GM19397 (cell line): Measurements from ENCODE around the gene AP3B1.

Experiments used
- ATAC-seq: cut with Tn5 transposase; IDR thresholded peaks from one replicate; pipeline ENCODE4 v1.9.1; 2021; ENCODE audit warnings: mild to moderate bottlenecking, moderate library complexity; ENCODE audit not compliant: unreplicated experiment

Gene AP3B1

DNA sequence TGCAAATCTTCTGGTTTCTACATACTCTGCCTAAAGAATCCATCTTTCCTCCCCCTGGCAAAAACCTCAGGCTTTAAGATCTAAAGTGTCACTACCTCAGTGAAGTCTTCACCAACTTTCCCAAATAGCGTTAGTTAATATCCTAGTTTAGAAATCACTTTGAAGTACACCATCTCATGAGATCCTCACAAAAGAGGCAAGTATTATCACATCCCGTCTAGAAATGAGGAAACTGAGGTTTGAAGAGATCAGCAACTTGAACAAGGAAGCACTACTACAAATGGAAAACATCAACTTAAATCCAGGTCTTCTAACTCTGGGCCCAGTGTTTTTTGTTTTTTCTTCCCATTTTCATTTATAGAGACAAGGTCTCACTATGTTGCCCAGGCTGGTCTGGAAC lies 4.6 kb downstream of the AP3B1 start:
- ATAC-seq, result no peak

DNA sequence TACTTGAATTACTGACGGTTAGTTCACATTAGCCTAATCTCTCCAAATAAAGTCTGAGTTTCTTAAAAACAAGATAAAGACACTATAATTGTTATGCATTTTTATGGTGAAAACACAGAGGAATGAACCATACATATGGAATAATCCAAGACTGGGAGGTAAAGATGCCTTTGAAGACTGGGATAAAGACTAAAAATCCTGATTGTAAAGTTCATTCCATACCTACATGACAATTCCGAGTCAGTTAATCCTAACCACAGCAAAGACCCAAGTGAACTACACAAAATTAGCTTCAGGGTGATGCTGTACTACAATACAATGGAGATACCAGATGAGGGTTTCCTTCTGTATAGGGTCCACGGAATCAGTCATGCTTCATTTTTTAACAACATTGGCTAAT lies 6.3 kb downstream of the AP3B1 start:
- no peak for ATAC-seq

- ATAC-seq, result no peak
Observed at GRCh38 chr5:78287833-78288232, 6.7 kb downstream of the AP3B1 start.

GRCh38 chr5:78287169-78287568 lies 7.3 kb downstream of the AP3B1 start:
- ATAC-seq, result no peak

- no peak for ATAC-seq
Observed at GRCh38 chr5:78286290-78286689, 8.2 kb downstream of the AP3B1 start.

GRCh38 chr5:78283802-78284201 lies 10.7 kb downstream of the AP3B1 start:
- no peak for ATAC-seq

DNA sequence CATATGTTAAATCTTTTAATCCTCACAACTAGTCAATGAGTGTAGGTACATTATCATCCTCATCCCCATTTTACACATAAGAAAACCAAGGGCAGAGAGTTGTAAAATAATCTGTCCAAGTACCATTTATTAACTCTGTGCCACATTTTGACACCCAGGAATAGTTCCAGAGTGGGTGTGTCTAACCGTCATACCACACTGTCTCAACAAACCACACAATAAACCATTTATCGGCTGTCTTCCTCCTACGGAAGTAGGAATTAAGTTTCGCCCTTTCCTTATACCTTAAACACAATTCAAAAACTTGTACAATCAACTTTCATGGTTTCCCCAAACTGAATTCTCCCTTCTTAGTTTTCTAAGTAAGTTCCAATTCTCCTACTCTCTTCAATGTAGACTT lies 11.4 kb downstream of the AP3B1 start:
- ATAC-seq, result no peak

DNA sequence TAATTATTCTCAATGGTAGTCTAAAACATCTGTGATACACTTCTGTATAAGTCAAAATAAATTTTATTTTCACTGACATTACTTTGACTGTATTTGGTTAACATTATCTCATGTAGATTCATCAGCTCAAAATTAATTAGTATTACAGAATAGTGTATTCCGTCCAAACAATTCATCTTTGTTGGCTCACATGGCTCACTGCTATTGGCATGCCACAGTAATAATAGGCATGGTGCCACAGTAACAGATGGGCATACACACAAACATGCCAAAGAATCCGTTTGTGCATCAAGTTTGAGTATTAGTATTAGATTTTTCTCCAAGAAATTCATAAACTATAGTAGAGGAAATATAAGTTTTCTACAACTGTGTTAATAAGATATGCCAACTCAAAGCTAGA lies 14.2 kb downstream of the AP3B1 start:
- no peak for ATAC-seq

DNA sequence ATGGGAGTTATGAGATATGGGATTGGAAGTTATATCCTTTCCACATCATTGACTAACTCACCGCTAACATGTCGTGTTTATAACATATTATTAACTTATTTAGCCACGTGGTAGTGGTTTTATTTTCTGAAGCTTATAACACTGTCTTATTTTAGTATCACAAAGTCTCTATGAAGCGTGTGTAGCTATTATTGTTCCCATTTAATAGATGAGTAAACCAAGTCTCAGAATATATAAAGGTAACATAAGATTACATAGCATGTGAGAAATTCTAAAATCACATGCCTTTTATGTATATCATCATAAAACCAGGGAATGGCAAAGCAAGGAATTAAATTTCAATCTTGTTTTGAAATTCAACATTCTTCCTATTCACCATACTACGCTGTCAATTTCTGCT lies 15.3 kb downstream of the AP3B1 start:
- no peak for ATAC-seq

- no peak for ATAC-seq
Observed at GRCh38 chr5:78277715-78278114, 16.8 kb downstream of the AP3B1 start.

GRCh38 chr5:78275998-78276543 lies 18.4 kb downstream of the AP3B1 start:
- ATAC-seq, result no peak

- ATAC-seq, result no peak
Observed at GRCh38 chr5:78274540-78275197, 19.8 kb downstream of the AP3B1 start.

GRCh38 chr5:78273436-78273835 lies 21.1 kb downstream of the AP3B1 start:
- ATAC-seq, result no peak

GRCh38 chr5:78271766-78272165 lies 22.7 kb downstream of the AP3B1 start:
- no peak for ATAC-seq

DNA sequence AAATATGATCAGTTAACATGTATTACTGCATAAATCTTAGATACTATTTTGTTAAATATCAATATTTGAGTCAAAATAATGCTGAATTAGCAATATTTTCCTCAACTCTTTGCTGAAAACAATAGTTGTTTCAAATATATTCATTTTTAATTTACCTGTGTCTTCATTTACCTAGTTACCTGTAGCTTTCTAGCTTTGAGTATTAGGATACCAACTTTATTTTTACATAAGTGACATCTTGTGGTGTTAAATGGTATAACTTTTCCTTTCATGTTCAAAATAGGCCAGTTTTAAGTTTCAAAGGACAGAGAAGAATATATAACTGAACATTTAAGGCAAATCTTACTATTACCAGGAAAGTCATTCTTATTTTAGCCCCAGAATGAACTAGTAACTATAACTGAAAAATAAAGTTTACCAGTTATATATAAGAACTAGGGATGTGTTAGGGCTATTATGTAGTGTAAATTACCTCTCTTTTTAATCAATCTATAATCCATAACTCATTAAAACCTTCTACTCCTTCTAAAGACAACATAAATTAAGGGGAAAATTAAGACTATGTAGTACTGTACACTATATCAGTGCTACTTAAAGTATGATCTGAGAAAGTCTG lies 25.3 kb downstream of the AP3B1 start:
- ATAC-seq, result no peak

DNA sequence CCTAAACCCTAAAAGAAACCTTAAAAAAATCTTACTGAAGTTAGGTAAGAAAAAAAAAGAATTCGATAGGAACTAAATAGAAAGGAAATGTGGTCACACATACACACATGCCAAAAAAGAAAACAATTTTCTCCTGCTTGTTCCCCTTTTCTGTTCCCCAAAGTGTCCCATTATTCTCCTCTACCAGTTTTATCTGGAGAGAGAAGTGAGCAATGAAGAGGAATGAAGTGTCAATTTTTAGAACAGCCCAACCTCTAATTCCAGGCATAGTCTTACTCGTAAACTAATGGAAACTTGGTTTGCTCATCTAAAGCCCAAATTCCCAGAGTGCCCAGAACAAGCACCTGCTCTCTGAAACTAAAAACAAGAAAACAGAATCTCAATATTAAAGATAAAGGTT lies 26.1 kb downstream of the AP3B1 start:
- no peak for ATAC-seq

DNA sequence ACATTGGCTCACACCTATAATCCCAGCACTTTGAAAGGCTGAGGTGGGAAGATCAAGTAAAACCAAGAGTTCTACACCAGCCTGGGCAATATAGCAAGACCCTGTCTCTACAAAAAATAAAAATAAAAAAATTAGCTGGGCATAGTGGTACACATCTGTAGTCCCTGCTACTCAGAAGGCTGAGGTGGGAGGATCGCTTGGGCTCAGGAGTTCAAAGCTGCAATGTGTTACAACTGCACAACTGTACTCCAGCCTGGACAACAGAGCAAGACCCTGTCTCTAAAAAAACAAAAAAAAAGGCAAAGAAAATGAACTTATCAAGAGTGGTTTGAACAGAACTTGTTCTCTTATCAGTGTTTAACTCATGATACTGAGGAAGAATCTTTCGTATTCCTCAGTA lies 29.3 kb downstream of the AP3B1 start:
- no peak for ATAC-seq

- no peak for ATAC-seq
Observed at GRCh38 chr5:78264600-78264999, 29.9 kb downstream of the AP3B1 start.

GRCh38 chr5:78260771-78261170 lies 33.7 kb downstream of the AP3B1 start:
- ATAC-seq, result no peak

- ATAC-seq, result no peak
Observed at GRCh38 chr5:78253201-78253600, 41.3 kb downstream of the AP3B1 start.

- ATAC-seq, result no peak
Observed at GRCh38 chr5:78252715-78253114, 41.8 kb downstream of the AP3B1 start.

DNA sequence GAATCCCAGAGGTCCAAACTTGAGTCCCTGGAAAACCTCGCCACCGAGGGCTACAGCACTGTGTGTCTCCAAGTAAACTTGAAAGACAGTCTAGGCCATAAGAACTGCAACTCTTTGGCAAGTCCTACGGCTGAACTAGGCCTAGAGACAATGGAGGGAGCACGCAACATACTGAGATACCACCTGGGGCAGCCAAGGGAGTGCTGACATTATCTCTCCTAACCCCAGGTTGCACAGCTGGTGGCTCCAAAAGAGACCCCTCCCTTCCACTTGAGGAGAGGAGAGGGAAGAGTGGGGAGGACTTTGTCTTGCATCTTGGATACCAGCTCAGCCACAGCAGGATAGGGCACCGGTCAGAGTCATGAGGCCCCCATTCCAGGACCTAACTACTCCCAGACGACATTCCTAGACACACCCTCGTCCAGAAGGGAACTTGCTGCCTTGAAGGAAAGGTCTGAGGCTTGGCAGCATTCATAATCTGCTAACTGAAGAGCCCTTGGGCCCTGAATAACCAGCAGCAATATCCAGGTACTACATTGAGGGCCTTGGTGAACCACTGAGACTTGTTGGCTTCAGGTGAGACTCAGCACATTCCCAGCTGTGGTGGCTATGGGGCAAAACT lies 42.7 kb downstream of the AP3B1 start:
- no peak for ATAC-seq
